ENCODE data around the gene OLA1.

The OLA1 gene

GRCh38 chr2:174224665-174225288 is 23.6 kb downstream of the OLA1 start:
- DNase-seq (ENCODE audit: low spot score) = no peak

GRCh38 chr2:174224125-174224524 is 24.2 kb downstream of the OLA1 start:
- no peak for DNase-seq (ENCODE audit: low spot score)

- no peak for DNase-seq (ENCODE audit: low spot score)
Measured at GRCh38 chr2:174223388-174223787, 24.9 kb downstream of the OLA1 start.

GRCh38 chr2:174222154-174222553 is 26.2 kb downstream of the OLA1 start:
- DNase-seq (ENCODE audit: low spot score) = no peak

- no peak for DNase-seq (ENCODE audit: low spot score)
Measured at GRCh38 chr2:174219321-174219720, 29.0 kb downstream of the OLA1 start.

GRCh38 chr2:174218773-174219172 is 29.6 kb downstream of the OLA1 start:
- DNase-seq (ENCODE audit: low spot score) = no peak

- no peak for DNase-seq (ENCODE audit: low spot score)
Measured at GRCh38 chr2:174217869-174218268, 30.5 kb downstream of the OLA1 start.

GRCh38 chr2:174211954-174212353 is 36.4 kb downstream of the OLA1 start:
- no peak for DNase-seq (ENCODE audit: low spot score)

- no peak for DNase-seq (ENCODE audit: low spot score)
Measured at GRCh38 chr2:174210862-174211261, 37.5 kb downstream of the OLA1 start.

- no peak for DNase-seq (ENCODE audit: low spot score)
Measured at GRCh38 chr2:174209325-174209724, 39.0 kb downstream of the OLA1 start.

GRCh38 chr2:174208026-174208425 is 40.3 kb downstream of the OLA1 start:
- no peak for DNase-seq (ENCODE audit: low spot score)

GRCh38 chr2:174205562-174205961 is 42.8 kb downstream of the OLA1 start:
- DNase-seq (ENCODE audit: low spot score) = no peak

- DNase-seq (ENCODE audit: low spot score) = no peak
Measured at GRCh38 chr2:174202188-174202587, 46.1 kb downstream of the OLA1 start.

GRCh38 chr2:174198846-174199564 is 49.3 kb downstream of the OLA1 start:
- no peak for DNase-seq (ENCODE audit: low spot score)

- DNase-seq (ENCODE audit: low spot score) = no peak
Measured at GRCh38 chr2:174195253-174195652, 53.1 kb downstream of the OLA1 start.

- DNase-seq (ENCODE audit: low spot score) = no peak
Measured at GRCh38 chr2:174193737-174194136, 54.6 kb downstream of the OLA1 start.

- no peak for DNase-seq (ENCODE audit: low spot score)
Measured at GRCh38 chr2:174192664-174193063, 55.7 kb downstream of the OLA1 start.

GRCh38 chr2:174191342-174192074 is 56.8 kb downstream of the OLA1 start:
- no peak for DNase-seq (ENCODE audit: low spot score)

GRCh38 chr2:174184915-174185314 is 63.4 kb downstream of the OLA1 start:
- DNase-seq (ENCODE audit: low spot score) = no peak

GRCh38 chr2:174184504-174184903 is 63.8 kb downstream of the OLA1 start:
- DNase-seq (ENCODE audit: low spot score) = no peak

- no peak for DNase-seq (ENCODE audit: low spot score)
Measured at GRCh38 chr2:174183076-174183475, 65.3 kb downstream of the OLA1 start.

GRCh38 chr2:174181368-174181767 is 67.0 kb downstream of the OLA1 start:
- no peak for DNase-seq (ENCODE audit: low spot score)

- no peak for DNase-seq (ENCODE audit: low spot score)
Measured at GRCh38 chr2:174180726-174181236, 67.6 kb downstream of the OLA1 start.
